Measurements from ENCODE around the gene CHID1. TPM values are rescaled to one million over a fixed set of nuclear protein-coding genes. Genes with fewer than 3 reads are reported as not detected.

The CHID1 gene
- total RNA-seq, 1 experiment from 2014 or later, result 85.6 TPM

- TF ChIP-seq EZH2 (IDR thresholded peaks at IDR 0.05; ENCODE audit: low read depth), result no peak
- TF ChIP-seq CTCF (conservative IDR thresholded peaks at IDR 0.05), result no peak
- H3K4me1 ChIP-seq (replicated peaks; ENCODE audit: insufficient read depth), result peaks cover 11% of the 10 kb centered on the region
- peak; percentile 41 to 61 for DNase-seq
- H3K27ac ChIP-seq, result peak overlapping the region; percentile 68
- no peaks in the 10 kb centered on the region; the same call in 1 of the 2 replicates for H3F3A ChIP-seq (ENCODE audit: insufficient read depth, low read depth)
- ChIA-PET CTCF (interaction anchor here (0.6 kb wide), 1 partner anchor 135 kb away, joined by 3 read pairs; no protein-coding TSS in a partner anchor), POLR2A (ENCODE audit: unreplicated experiment) (interaction anchor here (0.6 to 1.0 kb wide), 2 partner anchors 129 to 504 kb away, joined by 6 read pairs; no protein-coding TSS in a partner anchor)
- H3K27me3 ChIP-seq (ENCODE audit: insufficient read depth, low read depth), result no peaks in the 10 kb centered on the region
- intact Hi-C loops (cut with micrococcal nuclease; ENCODE audit: unreplicated experiment), result loop anchor here (5.0 kb wide), 1 partner anchor 131 kb away; no protein-coding TSS in a partner anchor
- H3K79me2 ChIP-seq (ENCODE audit: low read depth), result peaks cover 23% of the 10 kb centered on the region
- H3K36me3 ChIP-seq (ENCODE audit: low read depth), result no peaks in the 10 kb centered on the region
- no peaks in the 10 kb centered on the region for H3K9me2 ChIP-seq (ENCODE audit: insufficient read depth)
- BruUV-seq (replicated peaks), result TSS peak; percentile 80
- peak overlapping the region; percentile 81 for H2AFZ ChIP-seq
- H4K20me1 ChIP-seq (ENCODE audit: insufficient read depth), result no peaks in the 10 kb centered on the region
- peak overlapping the region; percentile 66 for H3K4me3 ChIP-seq
- H3K9me3 ChIP-seq (ENCODE audit: insufficient read depth, low read depth), result no peaks in the 10 kb centered on the region
- peak overlapping the region; percentile 92 for H3K4me2 ChIP-seq
Measured at GRCh38 chr11:911031-911889, 650 bp upstream of the CHID1 start.

- DNase-seq, result no peak
- H3K4me2 ChIP-seq, result peak overlapping the region; percentile 83
- ChIA-PET POLR2A (ENCODE audit: unreplicated experiment) (interaction anchor here (1.0 kb wide), 1 partner anchor 131 kb away, joined by 6 read pairs; no protein-coding TSS in a partner anchor), CTCF (interaction anchor here (0.6 kb wide), 2 partner anchors 12 to 717 kb away, joined by 3 to 4 read pairs; no protein-coding TSS in a partner anchor)
- H3K9me3 ChIP-seq (ENCODE audit: insufficient read depth, low read depth), result no peaks in the 10 kb centered on the region
- no TSS peak for BruUV-seq (replicated peaks)
- no peaks in the 10 kb centered on the region; the same call in 1 of the 2 replicates for H3F3A ChIP-seq (ENCODE audit: insufficient read depth, low read depth)
- intact Hi-C loops (cut with micrococcal nuclease; ENCODE audit: unreplicated experiment), result loop anchor here (5.0 kb wide), 1 partner anchor 132 kb away; no protein-coding TSS in a partner anchor
- no peaks in the 10 kb centered on the region for H3K36me3 ChIP-seq (ENCODE audit: low read depth)
- H3K4me1 ChIP-seq (replicated peaks; ENCODE audit: insufficient read depth), result peaks cover 11% of the 10 kb centered on the region
- peaks cover 23% of the 10 kb centered on the region for H3K79me2 ChIP-seq (ENCODE audit: low read depth)
- H3K27ac ChIP-seq, result no peak overlapping the region
- no peak for TF ChIP-seq CTCF (conservative IDR thresholded peaks at IDR 0.05)
- no peak for TF ChIP-seq EZH2 (IDR thresholded peaks at IDR 0.05; ENCODE audit: low read depth)
- no peaks in the 10 kb centered on the region for H3K9me2 ChIP-seq (ENCODE audit: insufficient read depth)
- peak overlapping the region; percentile 78 for H3K4me3 ChIP-seq
- H2AFZ ChIP-seq, result peak overlapping the region; percentile 86
- H3K27me3 ChIP-seq (ENCODE audit: insufficient read depth, low read depth), result no peaks in the 10 kb centered on the region
- no peaks in the 10 kb centered on the region for H4K20me1 ChIP-seq (ENCODE audit: insufficient read depth)
Measured at GRCh38 chr11:910044-910588, 494 bp downstream of the CHID1 start.

GRCh38 chr11:909406-909805, 1.2 kb downstream of the CHID1 start:
- Histone ChIP-seq H3K4me1 (replicated peaks; ENCODE audit: insufficient read depth) (peaks cover 11% of the 10 kb centered on the region), H3K4me3 (peak overlapping the region; percentile 78), H3K27ac (no peak overlapping the region), H4K20me1 (ENCODE audit: insufficient read depth) (no peaks in the 10 kb centered on the region), H2AFZ (no peak overlapping the region), H3K4me2 (peak overlapping the region; percentile 83), H3K36me3 (ENCODE audit: low read depth) (no peaks in the 10 kb centered on the region), H3K79me2 (ENCODE audit: low read depth) (peaks cover 23% of the 10 kb centered on the region), H3F3A (ENCODE audit: insufficient read depth, low read depth) (no peaks in the 10 kb centered on the region; the same call in 1 of the 2 replicates), H3K9me3 (ENCODE audit: insufficient read depth, low read depth) (no peaks in the 10 kb centered on the region), H3K9me2 (ENCODE audit: insufficient read depth) (no peaks in the 10 kb centered on the region), H3K27me3 (ENCODE audit: insufficient read depth, low read depth) (no peaks in the 10 kb centered on the region)
- ChIA-PET POLR2A (ENCODE audit: unreplicated experiment) (no interaction called here), CTCF (interaction anchor here (0.6 kb wide), 1 partner anchor 718 kb away, joined by 4 read pairs; no protein-coding TSS in a partner anchor)
- TF ChIP-seq EZH2 (IDR thresholded peaks at IDR 0.05; ENCODE audit: low read depth) (no peak), CTCF (conservative IDR thresholded peaks at IDR 0.05) (no peak)
- DNase-seq, result no peak
- BruUV-seq (replicated peaks), result no TSS peak
- intact Hi-C loops (cut with micrococcal nuclease; ENCODE audit: unreplicated experiment), result no loop called here

Measured in PC-9 (cell line).